GM12891 (cell line): Measurements from ENCODE around the gene PTPRCAP.
A peak's percentile ranks its signal among the peaks of the same experiment; 100 is the strongest.

ENCODE experiments used
- PAX5 ChIP-seq: IDR thresholded peaks from 2 replicates; pipeline ENCODE4 v1.6.1; 2011; ENCODE audit warnings: low read length, moderate library complexity, mild to moderate bottlenecking; ENCODE audit not compliant: insufficient read depth, severe bottlenecking
- POLR2A ChIP-seq: IDR thresholded peaks from 2 replicates; pipeline ENCODE4 v1.6.1; 2011; ENCODE audit warnings: low read depth, low read length, control low read depth
- POLR2AphosphoS5 ChIP-seq: IDR thresholded peaks from 2 replicates; pipeline ENCODE4 v1.6.1; 2011; ENCODE audit warnings: low read depth, low read length, control low read depth
- POU2F2 ChIP-seq: IDR thresholded peaks from 2 replicates; pipeline ENCODE4 v1.6.1; 2011; ENCODE audit warnings: low read depth, mild to moderate bottlenecking, control low read depth, low read length, moderate library complexity
- TAF1 ChIP-seq: IDR thresholded peaks from 2 replicates; pipeline ENCODE4 v1.6.1; 2011; ENCODE audit warnings: low read depth, low read length, control low read depth

DNA sequence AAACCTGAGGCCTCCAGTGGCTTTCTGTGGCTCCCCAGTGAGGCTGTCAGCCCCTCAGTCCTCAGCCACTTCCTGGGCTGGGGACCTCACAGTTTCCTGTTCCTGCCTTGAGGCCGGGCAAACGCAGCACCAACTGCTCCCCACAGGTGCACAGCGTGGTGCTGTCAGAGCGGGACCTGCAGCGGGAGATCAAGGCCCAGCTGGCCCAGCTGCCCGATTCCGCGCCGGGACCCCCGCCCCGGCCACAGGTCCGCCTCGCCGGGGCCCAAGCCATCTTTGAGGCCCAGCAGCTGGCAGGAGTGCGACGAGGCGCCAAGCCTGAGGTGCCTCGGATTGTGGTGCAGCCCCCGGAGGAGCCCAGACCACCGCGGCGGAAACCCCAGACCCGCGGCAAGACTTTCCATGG, 28.2 kb downstream of the PTPRCAP start:
- peak; percentile 48; the same call in 1 of the 2 replicates for TF ChIP-seq POLR2A
- TF ChIP-seq PAX5: no peak
- peak; percentile 68 for TF ChIP-seq POLR2AphosphoS5
- peak; percentile 31; the same call in 1 of the 2 replicates for TF ChIP-seq TAF1
- TF ChIP-seq POU2F2: no peak
